NK-92 (cell line): ENCODE data around the gene GNG12.
"Not testable (repeated sequence)": the region's sequence is repeated elsewhere in the genome, so short reads cannot be mapped to it uniquely, and the experiment has no call there.

Experiments
- DNase-seq: peaks from one replicate; lab custom pipeline; 2025; ENCODE audit not compliant: unreplicated experiment; lab: John Stamatoyannopoulos, UW

GNG12 gene

DNA sequence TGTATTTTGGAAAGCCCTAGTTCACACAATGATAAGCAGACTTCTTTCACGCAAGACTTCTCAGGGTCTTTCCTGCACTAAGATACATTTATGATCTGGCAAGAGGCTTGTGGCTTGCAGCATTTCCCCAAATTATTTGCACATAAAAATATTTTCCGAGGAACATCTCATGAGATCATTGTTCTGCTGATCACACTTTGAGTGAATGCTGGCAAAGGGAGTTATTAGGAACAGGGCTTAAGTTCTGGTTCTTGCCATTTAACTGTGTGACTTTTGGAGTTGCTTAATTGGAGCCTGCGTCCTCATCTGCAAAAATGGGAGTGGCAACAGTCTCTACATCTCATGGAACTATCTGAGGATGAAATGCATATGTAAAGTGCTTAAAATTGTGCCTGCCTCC is 98.1 kb downstream of the GNG12 start:
- no peak for DNase-seq

DNA sequence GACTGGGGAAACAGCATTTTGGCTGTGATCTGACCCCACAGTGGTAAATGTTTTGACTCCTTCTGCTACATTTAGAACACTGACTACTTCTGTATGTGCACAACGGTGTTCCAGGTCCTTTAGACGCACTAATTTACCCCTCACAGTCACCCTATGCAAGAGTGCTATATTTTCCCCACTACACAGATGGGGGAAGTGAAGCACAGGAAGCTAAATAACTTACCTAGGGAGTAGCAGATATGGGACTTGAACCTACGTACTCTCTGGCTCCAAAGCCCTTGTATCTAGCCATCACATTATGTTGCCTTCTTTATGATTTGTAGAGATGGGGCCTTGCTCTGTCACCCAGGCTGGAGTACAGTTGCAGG is 99.0 kb downstream of the GNG12 start:
- no peak for DNase-seq

DNA sequence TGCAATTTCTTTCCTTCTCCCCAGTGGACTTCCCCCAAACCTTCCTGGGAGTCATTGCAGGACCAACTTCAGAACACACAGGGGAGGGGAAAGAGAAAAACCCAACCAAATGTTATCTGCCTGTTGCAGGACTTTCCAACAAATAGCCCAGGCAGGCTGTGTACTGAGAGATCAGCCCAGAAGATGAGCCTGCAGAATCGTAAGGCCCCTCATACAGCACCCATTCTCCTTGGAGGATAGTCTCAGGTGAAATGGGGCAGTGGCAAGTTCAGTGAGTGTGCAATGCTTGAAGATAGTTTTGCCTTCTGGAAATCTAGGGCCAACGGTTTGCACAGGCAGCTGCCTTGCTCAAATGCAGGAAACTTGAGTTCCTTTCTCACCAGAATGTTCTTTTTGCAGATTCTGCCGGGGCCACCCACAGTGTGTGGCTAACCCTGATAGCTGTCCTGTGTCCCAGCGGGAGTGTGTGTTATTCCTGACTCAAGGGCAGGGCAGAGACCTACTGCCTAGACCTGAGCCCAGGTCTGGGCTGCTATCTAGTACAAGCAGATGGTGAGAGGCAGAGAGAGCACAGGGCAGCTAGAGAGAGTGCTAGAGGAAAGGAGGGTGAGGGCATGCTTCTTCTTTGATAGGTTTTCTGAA is 99.5 kb downstream of the GNG12 start:
- no peak for DNase-seq

DNA sequence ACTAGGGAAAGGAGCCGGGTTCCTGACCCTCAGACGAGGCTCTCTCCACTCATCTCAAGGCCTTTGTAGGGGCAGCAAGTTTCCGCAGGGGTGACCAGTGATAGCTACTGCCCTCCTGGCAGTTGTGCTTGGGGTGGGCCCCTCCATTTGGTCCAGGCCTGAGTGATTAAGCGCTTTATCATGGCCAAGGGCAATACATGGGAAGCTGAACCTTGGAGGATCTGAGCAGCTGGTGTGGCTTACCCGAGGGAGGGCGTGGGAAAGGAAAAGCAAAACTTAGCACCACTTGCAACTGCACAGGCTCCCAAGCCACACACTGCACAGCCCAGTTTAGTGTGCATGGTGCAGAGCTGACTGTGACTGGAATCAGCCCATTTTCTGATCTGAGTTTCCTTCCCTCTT is 100.5 kb downstream of the GNG12 start:
- no peak for DNase-seq

DNA sequence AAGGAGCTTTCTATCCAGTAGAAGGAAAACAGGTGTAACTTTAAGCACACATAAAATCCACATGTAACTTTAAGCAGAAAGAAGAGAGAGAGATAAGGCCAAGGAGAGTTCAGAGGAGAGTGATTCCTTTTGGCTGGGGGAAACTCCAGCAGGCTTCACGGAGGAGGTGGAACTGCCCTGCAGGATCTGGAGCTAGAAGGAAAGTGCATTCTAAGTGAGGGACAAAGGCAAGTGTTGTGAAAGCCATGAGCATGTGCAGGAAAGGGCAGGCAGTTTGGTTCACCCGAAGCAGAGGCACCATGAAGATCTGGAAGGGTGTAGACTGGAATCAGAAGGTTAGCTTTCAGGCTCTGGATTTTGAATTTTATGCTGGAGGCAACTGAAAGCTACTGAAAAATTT is 101.9 kb downstream of the GNG12 start:
- no peak for DNase-seq

DNA sequence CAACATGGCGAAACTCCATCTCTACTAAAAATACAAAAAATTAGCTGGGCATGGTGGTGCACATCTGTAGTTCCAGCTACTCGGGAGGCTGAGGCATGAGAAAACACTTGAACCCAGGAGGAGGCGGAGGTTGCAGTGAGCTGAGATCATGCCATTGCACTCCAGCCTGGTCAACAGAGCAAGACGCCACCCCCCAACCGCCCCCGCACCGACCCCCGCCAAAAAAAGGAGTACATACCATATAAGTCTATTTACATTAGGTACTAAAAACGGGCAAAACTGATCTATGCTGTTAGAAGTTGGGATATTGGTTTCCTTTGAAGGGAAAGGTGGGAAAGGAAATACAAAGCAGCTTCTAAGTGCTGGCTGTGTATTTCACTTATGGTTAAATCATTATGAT is 103.0 kb downstream of the GNG12 start:
- DNase-seq, result not testable (repeated sequence)

DNA sequence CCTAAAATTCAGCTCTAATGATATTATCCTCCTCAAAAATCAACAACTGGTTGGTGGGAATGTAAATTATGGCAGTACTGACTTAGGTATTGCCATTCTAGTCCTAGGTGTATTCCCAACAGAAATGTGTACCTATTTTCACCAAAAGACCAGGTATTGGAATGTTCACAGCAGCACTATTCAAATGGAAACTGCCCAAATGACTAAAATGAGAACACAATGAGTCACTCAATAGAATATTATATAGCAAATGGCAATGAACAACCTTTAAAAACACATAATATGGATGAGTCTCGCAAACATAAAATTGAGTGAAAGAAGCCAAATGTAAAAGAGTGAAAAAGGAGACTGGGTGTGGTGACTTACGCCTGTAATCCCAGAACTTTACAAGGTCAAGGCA is 103.4 kb downstream of the GNG12 start:
- DNase-seq, result no peak

DNA sequence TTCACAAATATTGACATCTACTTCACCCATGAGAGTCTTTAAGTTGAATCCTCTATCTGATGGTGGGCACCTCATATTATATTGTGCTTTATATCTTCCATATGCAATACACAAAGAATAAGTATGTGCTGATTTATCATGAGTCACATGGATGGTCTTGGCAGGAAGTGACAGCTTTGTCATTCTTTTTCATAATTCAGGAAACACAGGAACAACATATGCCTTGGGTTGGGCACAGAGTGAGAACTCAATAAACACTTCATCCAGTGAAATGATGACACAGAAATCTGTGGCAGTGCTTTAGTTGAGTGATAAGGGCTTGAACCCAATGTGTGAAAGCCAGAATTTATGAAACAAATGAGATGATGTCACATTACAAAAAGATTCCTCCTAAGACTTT is 107.0 kb downstream of the GNG12 start:
- no peak for DNase-seq

DNA sequence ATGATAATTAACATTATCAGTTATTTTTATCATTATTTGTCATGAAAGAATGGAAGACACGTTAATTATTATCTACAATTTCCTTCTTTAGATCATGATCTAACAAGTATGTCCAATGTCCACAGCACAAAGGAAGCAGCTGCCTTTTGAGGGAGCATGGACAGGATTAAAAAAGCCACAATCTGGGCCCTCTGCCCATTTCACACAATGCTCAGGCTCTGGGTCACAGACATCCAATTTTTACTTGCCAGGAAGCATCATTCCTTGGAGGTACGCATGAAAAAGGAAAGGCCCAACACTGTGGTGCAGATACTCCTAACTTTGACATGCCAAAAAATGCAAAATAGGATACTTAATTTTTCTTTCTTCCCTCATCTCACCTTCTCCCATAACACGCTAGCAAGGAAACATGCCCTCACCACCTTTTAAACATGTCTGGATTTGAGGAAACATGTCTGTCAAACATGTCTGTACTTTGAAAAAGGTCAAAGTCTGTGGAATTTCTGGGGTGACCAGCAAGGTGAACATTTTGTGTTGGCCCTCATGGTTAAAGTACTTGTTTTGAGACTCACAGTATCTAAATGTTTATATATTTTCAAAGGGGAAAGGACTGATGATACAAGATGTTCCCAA is 108.2 kb downstream of the GNG12 start:
- DNase-seq, result no peak

DNA sequence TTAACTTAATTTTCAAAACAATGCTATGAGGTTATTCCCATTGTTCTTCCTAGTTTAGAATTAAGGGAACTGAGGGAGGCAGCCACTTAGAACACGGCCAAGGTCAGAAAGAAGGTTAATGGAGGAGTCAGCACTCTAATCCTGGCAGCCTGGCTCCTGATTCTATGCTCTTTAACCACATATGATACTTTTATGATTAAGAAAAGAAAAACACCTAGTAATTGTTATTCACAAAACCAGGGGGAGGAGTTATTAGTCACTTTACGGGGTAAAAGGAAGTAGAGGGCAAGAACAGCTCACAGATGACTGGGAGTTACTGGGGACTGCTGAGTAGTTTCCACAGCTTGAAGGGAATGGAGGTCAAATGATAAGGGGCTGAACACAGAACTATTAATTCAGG is 109.6 kb downstream of the GNG12 start:
- DNase-seq, result no peak

DNA sequence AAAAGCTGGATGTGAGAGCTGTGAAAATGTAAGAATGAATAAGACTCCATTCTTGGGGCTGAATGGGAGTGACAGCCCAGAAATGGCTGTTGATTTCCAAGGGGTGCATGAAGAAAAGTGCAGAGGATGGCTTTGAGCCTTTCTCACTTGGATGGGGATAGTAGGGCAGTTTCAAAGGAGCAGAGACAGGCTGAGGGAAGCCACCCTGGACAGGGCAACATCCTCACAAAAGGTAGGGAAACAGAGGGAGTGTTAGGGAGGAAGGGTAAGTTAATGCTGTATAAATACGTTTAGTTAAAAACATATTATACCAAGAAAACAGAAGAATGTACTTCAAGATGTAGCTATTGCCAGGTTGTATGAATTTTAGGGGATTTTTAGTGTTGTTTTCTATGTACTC is 110.1 kb downstream of the GNG12 start:
- DNase-seq, result no peak

DNA sequence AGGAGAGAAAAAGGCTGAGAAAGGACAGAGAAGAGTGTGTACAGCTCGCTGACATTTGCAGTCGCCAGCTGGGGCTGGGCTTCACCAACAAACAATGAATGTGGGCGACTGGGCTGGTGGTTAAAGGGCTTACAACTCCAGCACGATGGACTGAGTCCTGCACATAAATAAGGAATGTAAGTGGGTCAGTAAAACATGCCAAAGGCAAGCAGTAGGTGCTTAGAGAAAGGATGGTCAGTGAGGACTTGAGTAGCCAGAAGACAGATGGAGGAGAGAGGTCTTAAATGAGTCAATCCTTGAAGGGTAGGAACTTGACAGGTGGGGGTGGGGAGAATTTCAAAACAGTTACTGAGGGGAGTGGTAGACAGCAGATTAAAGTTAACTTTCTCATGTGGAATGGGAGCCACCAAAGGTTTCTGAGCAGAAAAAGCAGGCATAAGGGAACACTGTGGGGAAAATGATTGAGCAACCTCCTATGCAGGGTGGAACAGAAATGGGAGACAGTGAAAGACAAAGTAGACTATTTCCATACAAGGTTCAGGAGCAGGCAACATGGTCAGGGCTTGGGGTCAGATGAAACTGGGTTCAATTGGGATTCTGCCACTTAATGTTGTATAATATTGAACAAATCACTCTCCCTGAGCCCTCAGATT is 110.8 kb downstream of the GNG12 start:
- no peak for DNase-seq

DNA sequence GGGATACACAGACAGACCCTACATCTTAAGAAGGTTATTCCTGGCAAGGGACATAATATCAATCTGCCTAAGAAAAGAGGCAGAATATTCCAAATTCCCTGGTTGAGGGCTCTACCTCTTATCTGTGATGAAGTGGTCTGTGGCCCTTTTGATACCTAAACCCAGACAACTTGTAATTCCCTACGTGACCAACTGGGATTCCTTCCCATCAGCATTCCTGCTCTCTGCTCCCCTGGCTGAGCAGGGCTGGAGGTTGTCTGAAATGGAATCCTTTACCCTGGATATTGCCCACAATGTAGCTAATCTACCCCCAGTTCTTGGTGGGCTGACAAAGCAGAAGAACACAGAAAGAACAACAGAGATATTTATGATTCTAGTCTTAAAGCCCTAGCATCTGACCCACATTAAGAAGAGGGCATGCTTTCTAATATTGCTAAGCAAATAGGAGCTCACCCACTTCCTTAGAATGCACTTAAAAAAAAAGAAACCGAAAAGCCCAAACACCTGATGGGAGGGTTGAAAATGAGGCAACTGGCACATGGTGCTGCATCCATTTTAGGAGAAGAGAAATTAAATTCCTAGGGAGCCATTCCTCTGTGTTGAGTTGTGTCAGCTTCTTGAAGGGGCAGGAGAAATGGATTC is 111.5 kb downstream of the GNG12 start:
- DNase-seq, result no peak

DNA sequence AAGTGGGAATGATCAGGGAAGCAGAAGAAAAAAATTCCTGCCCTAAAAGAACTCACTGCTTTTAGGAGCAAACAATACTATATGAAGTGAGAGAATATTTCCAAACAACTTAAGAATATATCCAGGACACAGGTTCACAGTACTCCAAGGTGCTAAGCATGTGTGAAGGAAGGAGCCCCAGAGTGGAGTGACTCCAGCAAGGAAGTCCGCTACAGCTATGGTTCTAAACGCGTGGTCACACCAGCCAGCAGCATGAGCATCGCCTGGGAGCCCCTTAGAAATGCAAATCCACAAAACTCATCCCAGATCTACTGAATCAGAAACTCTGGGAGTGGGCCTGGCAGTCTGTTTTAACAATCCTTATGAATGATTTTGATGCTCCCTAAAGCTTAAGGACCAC is 112.2 kb downstream of the GNG12 start:
- no peak for DNase-seq

DNA sequence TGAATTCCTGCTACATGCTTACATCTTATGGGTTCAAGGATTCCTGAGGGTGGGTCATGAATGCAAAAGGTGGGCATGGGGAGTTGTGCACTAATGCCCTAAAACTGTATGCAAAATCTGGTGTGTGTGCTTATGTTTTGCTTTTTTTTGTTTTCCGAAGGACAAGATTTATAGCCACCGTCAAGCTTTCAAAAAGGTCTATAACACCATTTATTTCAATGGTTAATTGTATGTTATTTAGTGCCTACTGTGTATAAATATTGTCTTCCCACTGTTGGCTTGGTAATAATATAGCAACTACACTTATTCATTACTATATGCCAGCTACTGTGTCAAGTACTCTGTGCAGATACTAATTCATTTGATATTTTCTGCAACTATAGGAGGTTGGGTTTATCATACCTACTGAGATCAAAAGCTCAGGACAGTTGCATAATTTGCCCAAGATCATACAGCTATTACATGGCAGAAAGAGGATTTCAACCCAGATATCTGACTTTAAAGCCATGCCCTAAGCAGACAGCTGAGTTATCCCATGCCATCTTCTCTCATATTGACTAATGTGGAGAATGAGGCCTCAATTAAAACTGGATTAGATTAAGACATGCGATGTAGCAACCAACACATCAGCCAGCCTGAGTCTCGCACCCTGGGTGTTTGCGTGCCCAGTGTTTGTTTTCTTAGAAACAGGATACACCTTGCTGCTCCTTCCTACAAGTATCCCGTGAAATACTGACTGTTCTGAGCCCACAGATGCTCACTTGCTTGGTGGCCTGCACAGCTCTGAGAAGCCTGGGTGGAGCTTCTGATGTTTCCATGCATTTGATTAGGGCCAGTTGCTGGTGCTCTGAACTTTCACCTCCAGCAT is 113.7 kb downstream of the GNG12 start:
- DNase-seq, result no peak

DNA sequence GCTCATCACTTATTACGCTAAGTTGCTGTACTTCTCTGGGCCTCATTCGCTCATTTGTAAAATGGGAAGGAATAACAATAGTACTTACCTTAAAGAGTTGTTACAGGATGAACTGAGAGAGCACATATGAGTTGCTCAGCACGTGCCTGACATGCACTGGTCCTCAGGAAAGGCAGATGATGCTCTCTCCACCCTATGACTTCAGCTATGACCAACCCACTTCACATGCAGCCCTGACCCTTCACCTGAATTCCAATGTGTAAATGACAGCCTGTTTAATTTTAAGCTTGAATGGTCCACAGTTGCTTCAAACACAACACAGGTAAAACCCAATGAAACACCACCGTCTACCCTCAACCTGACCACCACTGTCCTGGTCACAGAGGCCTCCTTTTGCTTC is 115.4 kb downstream of the GNG12 start:
- DNase-seq, result no peak

DNA sequence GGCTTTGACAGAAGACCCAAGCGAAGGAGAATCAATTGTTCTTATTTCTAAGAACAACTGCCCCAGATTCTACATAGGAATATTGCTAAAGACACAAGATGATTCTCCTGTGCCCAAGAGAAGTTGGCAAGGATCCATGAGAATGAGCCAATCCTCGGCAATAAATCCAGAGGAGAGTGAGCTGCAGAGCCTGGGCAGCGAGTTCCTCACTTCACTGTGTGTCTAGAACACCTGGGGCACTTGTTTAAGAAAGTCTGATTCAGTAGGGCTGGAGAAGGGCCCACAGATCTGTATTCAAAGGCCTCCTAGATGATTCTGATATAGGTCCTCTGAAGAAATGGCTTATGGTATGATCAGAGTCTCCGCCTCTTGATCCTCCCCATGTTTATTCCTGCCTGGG is 116.5 kb downstream of the GNG12 start:
- DNase-seq, result no peak

DNA sequence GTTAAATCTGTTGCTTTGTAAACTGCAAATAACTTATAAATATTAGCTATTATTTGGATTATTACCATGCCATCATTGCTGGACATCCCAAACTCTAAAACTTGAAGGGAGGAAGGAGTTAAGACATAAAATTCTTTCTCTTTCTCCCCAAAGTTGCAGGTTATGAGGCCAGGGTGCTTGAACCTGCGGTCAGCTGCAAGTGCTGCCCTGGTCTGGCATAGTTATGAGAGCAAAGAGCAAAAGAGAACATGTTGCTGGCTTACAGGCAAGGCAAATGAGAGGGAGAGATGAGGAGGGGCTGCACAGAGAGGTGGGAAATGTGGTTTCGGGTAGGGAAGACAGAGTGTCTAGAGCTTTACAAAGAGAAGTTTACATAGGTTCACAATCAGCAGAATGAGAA is 117.4 kb downstream of the GNG12 start:
- DNase-seq, result no peak

DNA sequence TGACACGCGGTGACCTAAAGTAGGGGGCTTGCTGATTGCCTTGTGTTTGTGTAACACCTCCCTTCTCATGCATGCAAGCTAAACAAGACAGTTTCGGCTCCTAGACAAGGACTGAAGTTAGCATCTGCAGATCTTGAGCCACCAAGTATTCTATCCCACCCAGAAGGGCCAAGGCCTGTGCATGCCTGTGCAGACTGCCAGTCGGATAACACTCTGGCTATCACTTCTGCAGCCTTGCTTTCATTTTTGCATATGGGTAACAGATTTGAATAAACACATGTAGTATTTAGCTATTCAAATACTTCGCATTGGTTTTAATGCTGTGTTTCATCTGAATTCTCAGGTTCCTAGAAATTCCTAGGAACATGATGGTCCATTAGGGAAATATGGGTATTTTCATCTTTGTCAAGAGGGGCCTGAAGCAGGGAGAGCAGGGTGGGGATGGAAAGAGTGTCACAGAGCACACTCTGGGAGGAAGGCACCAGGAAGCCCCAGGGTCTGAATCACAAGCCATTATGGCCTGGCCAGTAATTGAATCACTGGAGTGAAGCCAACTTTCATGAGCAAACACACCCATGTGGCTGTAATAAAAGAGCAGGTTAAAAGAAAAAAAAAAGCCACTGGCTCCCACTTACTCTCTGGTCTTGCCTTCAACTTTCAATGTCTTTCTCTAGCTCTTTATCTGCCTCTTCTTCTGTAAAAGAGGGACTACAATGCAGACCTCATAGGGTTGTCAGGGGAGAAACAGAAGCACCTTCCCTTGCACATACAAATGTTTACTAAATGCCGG is 120.0 kb downstream of the GNG12 start:
- no peak for DNase-seq

DNA sequence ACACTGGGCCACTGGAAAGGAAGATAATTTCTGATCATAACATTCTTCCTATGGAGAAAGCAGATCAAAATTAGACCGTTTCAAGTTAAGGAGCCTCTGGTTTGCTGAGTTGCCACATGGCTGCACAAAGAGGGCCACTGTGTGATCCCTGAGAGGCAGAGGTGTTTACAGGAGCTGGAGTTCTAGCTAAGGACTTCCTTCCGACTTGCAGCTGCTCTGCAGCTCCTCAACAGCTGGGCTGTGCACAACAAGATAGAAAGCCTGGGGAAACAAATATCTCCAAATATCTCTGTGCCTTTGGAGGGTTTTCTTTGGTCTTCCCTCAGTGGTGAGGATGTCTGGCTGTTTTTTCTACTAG is 121.4 kb downstream of the GNG12 start:
- DNase-seq, result no peak
